HepG2 (cell line): ENCODE measurements around the gene UBE2B. TPM values are rescaled to one million over a fixed set of nuclear protein-coding genes. Genes with fewer than 3 reads are reported as not detected.

Experiments
- ATAC-seq: fragments of 200-7000 bp; cut with Tn5 transposase; 3 replicates; pipeline ENCODE4 v1.9.1; 2020; ENCODE audit warnings: mild to moderate bottlenecking, moderate library complexity
- Bru-seq: library from RNA; stranded (reverse); fragments of 400-500 nt; gene quantifications from one replicate; lab custom pipeline; 2021; lab: Mats Ljungman, UMichigan
- BruChase-seq, 2 experiments: library from RNA; stranded (reverse); fragments of 400-500 nt; gene quantifications; one replicate each; lab custom pipeline; 2021; lab: Mats Ljungman, UMichigan
- BruUV-seq: library from RNA; stranded (reverse); fragments of 400-500 nt; replicated peaks from 2 replicates; lab custom pipeline; 2021; lab: Mats Ljungman, UMichigan
- CTCF ChIA-PET: fragments of 300-600 bp; formaldehyde crosslinking; extraction: SDS; loops from one replicate; lab custom pipeline; 2021; ENCODE audit warnings: low total read pairs, inconsistent platforms, low intra/inter-chr PET ratio; lab: Yijun Ruan, JAX
- POLR2A ChIA-PET: fragments of 350-600 bp; sonication (Branson Sonifier 250); formaldehyde crosslinking; loops from one replicate; lab custom pipeline; 2020; ENCODE audit warnings: antibody characterized with exemption, inconsistent platforms; lab: Yijun Ruan, JAX
- DNase-seq: peaks from one replicate; pipeline ENCODE4 v3.0.0-alpha.2; 2015; ENCODE audit warnings: low spot score
- FAIRE-seq: peaks from 3 replicates; lab custom pipeline; 2011; peaks lifted over from hg19 to GRCh38; lab: Jason Lieb, UNC
- H2AFZ ChIP-seq: one replicate; pipeline ENCODE4 v1.6.1; 2011; ENCODE audit warnings: low read length, inconsistent platforms
- H3K27ac ChIP-seq: fragments of 300-600 bp; 3 replicates; pipeline ENCODE4 v1.8.0; 2011; ENCODE audit warnings: mixed run types, mild to moderate bottlenecking, mixed read lengths, low read length, inconsistent platforms; ENCODE audit not compliant: insufficient read depth; ENCODE audit errors: extremely low read length
- H3K27me3 ChIP-seq, 2 experiments: fragments of 200-600 bp in 1 of 2; 2 replicates in 1 of 2; 3 replicates in 1 of 2; pipeline versions ENCODE4 v1.6.0 to v1.8.0; 2011; ENCODE audit warnings: low read length in 2 of 2, mild to moderate bottlenecking in 2 of 2, moderate library complexity in 2 of 2, inconsistent platforms in 1 of 2; ENCODE audit not compliant: insufficient read depth in 2 of 2, control insufficient read depth in 1 of 2
- H3K36me3 ChIP-seq, 2 experiments: fragments of 200-600 bp in 1 of 2; replicated peaks in 1 of 2; 2 replicates in 1 of 2; 3 replicates in 1 of 2; pipeline versions ENCODE4 v1.5.1 to v1.8.0; 2011; ENCODE audit warnings: low read length in 2 of 2, inconsistent platforms in 1 of 2; ENCODE audit not compliant: insufficient read depth in 2 of 2, control insufficient read depth in 1 of 2
- H3K4me1 ChIP-seq: 2 replicates; pipeline ENCODE4 v1.5.1; 2012; ENCODE audit warnings: low read length, inconsistent platforms; ENCODE audit not compliant: insufficient read depth
- H3K4me2 ChIP-seq: 2 replicates; pipeline ENCODE4 v1.6.0; 2011; ENCODE audit warnings: low read depth, low read length, inconsistent platforms
- H3K4me3 ChIP-seq, 3 experiments: fragments of 200-600 bp in 1 of 3; sonication (generic), shearing (Covaris generic) in 1 of 3; replicated peaks in 1 of 3; 2 replicates each; pipeline ENCODE4 v1.5.1; 2011 to 2016; ENCODE audit warnings: low read length in 3 of 3, inconsistent platforms in 2 of 3, low read depth in 2 of 3, mild to moderate bottlenecking in 2 of 3, control low read depth in 1 of 3, mixed read lengths in 1 of 3; ENCODE audit not compliant: insufficient read depth in 1 of 3
- H3K79me2 ChIP-seq: one replicate; pipeline ENCODE4 v1.6.1; 2011; ENCODE audit warnings: low read length, inconsistent platforms; ENCODE audit not compliant: insufficient read depth
- H3K9ac ChIP-seq: 2 replicates; pipeline ENCODE4 v1.6.0; 2011; ENCODE audit warnings: mild to moderate bottlenecking, low read depth, low read length, inconsistent platforms; ENCODE audit not compliant: insufficient read depth
- H3K9me3 ChIP-seq: 2 replicates; pipeline ENCODE4 v1.5.1; 2012; ENCODE audit warnings: mild to moderate bottlenecking, low read length
- H4K20me1 ChIP-seq: 2 replicates; pipeline ENCODE4 v1.6.0; 2011; ENCODE audit warnings: inconsistent platforms, mild to moderate bottlenecking, low read length, moderate library complexity; ENCODE audit not compliant: insufficient read depth
- ATF2 ChIP-seq: sonication (generic); formaldehyde crosslinking; IDR thresholded peaks from 2 replicates; pipeline ENCODE4 v1.4.0; 2020; ENCODE audit warnings: missing genetic modification reagents
- HMGA1 ChIP-seq: sonication (generic); formaldehyde crosslinking; conservative IDR thresholded peaks from 2 replicates; pipeline ENCODE4 v1.4.0; 2020; ENCODE audit warnings: missing genetic modification reagents
- PRDM4 ChIP-seq: sonication (generic); formaldehyde crosslinking; IDR thresholded peaks from 2 replicates; pipeline ENCODE4 v1.9.0; 2021; ENCODE audit warnings: missing genetic modification reagents, borderline replicate concordance
- ZKSCAN5 ChIP-seq: sonication (generic); formaldehyde crosslinking; IDR thresholded peaks from 2 replicates; pipeline ENCODE4 v1.5.1; 2020; ENCODE audit warnings: mild to moderate bottlenecking, missing genetic modification reagents
- ZNF280B ChIP-seq: sonication (generic); formaldehyde crosslinking; IDR thresholded peaks from 2 replicates; pipeline ENCODE4 v1.5.0; 2020; ENCODE audit warnings: missing genetic modification reagents, mild to moderate bottlenecking, borderline replicate concordance
- ZNF569 ChIP-seq: sonication (generic); formaldehyde crosslinking; IDR thresholded peaks from 2 replicates; pipeline ENCODE4 v1.5.0; 2020; ENCODE audit warnings: mild to moderate bottlenecking, missing genetic modification reagents, moderate library complexity, borderline replicate concordance
- ZNF709 ChIP-seq: sonication (generic); formaldehyde crosslinking; IDR thresholded peaks from 2 replicates; pipeline ENCODE4 v1.5.0; 2020; ENCODE audit warnings: mild to moderate bottlenecking, missing genetic modification reagents
- ZNF749 ChIP-seq: sonication (generic); formaldehyde crosslinking; IDR thresholded peaks from 2 replicates; pipeline ENCODE4 v1.8.0; 2022; ENCODE audit warnings: mild to moderate bottlenecking, missing genetic modification reagents, moderate library complexity, borderline replicate concordance
- WGBS: methylation state at CpG from one replicate; pipeline ENCODE4 v1.1.6; 2017; ENCODE audit warnings: low lambda C conversion rate; 5-methylcytosine and 5-hydroxymethylcytosine counted together
- in situ Hi-C: cut with HindIII; loops from 2 replicates; pipeline ENCODE4 v1.10.0; 2017; ENCODE audit warnings: low pct_unique_long_range_greater_than_20kb; ENCODE audit not compliant: extremely low pct_ligation_motif_present
- intact Hi-C: fragments of 100-400 bp; cut with micrococcal nuclease; formaldehyde crosslinking; loops from one replicate; pipeline ENCODE4 v1.10.0; 2022; ENCODE audit not compliant: unreplicated experiment
- long read RNA-seq, 2 experiments: library from RNA in 1 of 2; library from polyadenylated mRNA in 1 of 2; stranded (forward) in 1 of 2; unstranded in 1 of 2; transcript quantifications; one replicate each; pipeline ENCODE4 v2.0.0, GENCODE V29; 2019 to 2022
- polyA minus RNA-seq, 3 experiments: library from RNA; depleted of rRNA, polyadenylated mRNA; stranded (reverse); fragments of >200 nt; gene quantifications; 2 replicates each; pipeline ENCODE4 v1.2.3, GENCODE V29; 2011; ENCODE audit warnings: low replicate concordance in 1 of 3
- polyA plus RNA-seq, 8 experiments: library from polyadenylated mRNA; depleted of rRNA in 3 of 8; stranded (reverse) in 7 of 8; unstranded in 1 of 8; fragments of >200 nt; fragmentation: Illumina TruSeq in 4 of 8; extraction: Trizol in 4 of 8; gene quantifications; 2 replicates each; pipeline versions ENCODE4 v1.2.1 to v1.2.3, GENCODE V29; 2011 to 2016; ENCODE audit warnings: low read depth in 4 of 8, missing spikeins in 1 of 8, mixed read lengths in 1 of 8; ENCODE audit not compliant: insufficient read depth in 1 of 8
- total RNA-seq, 5 experiments: library from RNA; depleted of rRNA; stranded (reverse); fragments of >200 nt; fragmentation: Illumina TruSeq; extraction: Trizol; gene quantifications; 2 replicates each; pipeline ENCODE4 v1.2.3, GENCODE V29; 2016; ENCODE audit warnings: low read depth in 1 of 5

Gene UBE2B
- total RNA-seq (2016; rRNA removed; fragmentation: Illumina TruSeq; extraction: Trizol) = 25.2 and 56.7 TPM in 2 replicates
- total RNA-seq (2016; cell fraction: cytosol; rRNA removed; fragmentation: Illumina TruSeq; extraction: Trizol; ENCODE audit: low read depth) = 16.1 and 17.6 TPM in 2 replicates
- 29.1 and 44.6 TPM in 2 replicates for total RNA-seq (2016; cell fraction: insoluble cytoplasmic fraction; rRNA removed; fragmentation: Illumina TruSeq; extraction: Trizol)
- total RNA-seq (2016; cell fraction: membrane; rRNA removed; fragmentation: Illumina TruSeq; extraction: Trizol) = 26.0 and 31.6 TPM in 2 replicates
- 26.2 and 31.7 TPM in 2 replicates for total RNA-seq (2016; cell fraction: nucleus; rRNA removed; fragmentation: Illumina TruSeq; extraction: Trizol)
- polyA plus RNA-seq (2011; rRNA removed) = 35.1 and 56.0 TPM in 2 replicates
- 18.5 and 31.0 TPM in 2 replicates for polyA plus RNA-seq (2011; cell fraction: cytosol; rRNA removed)
- polyA plus RNA-seq (2011; cell fraction: nucleus; rRNA removed) = 12.3 and 14.0 TPM in 2 replicates
- polyA plus RNA-seq (2012) = 85.2 and 106 TPM in 2 replicates
- polyA plus RNA-seq (2016; cell fraction: cytosol; fragmentation: Illumina TruSeq; extraction: Trizol; ENCODE audit: low read depth) = 101 and 112 TPM in 2 replicates
- 182 and 192 TPM in 2 replicates for polyA plus RNA-seq (2016; cell fraction: insoluble cytoplasmic fraction; fragmentation: Illumina TruSeq; extraction: Trizol; ENCODE audit: low read depth)
- polyA plus RNA-seq (2016; cell fraction: membrane; fragmentation: Illumina TruSeq; extraction: Trizol; ENCODE audit: low read depth) = 120 and 123 TPM in 2 replicates
- 90.3 and 94.9 TPM in 2 replicates for polyA plus RNA-seq (2016; cell fraction: nucleus; fragmentation: Illumina TruSeq; extraction: Trizol; ENCODE audit: insufficient read depth, low read depth)
- 10.4 and 11.4 TPM in 2 replicates for polyA minus RNA-seq (2011; rRNA and poly(A)+ RNA removed; ENCODE audit: low replicate concordance)
- polyA minus RNA-seq (2011; cell fraction: cytosol; rRNA and poly(A)+ RNA removed) = 32.0 and 33.5 TPM in 2 replicates
- 29.6 and 45.0 TPM in 2 replicates for polyA minus RNA-seq (2011; cell fraction: nucleus; rRNA and poly(A)+ RNA removed)
- percentile 91 among the genes with signal in this experiment for Bru-seq, nascent RNA
- percentile 90 among the genes with signal in this experiment for BruChase-seq, experiment 1, labeled RNA remaining after a 6-hour chase
- percentile 88 among the genes with signal in this experiment for BruChase-seq, experiment 2, labeled RNA remaining after a 2-hour chase
- long read RNA-seq, experiment 1, transcript UBE2B-201 (6 exons, 2,515 nt) = major isoform, 48 of 55 reads
- long read RNA-seq, experiment 1, partial matches to known transcripts = 1 of 55 reads
- long read RNA-seq, experiment 1, other reads (novel, unspliced or antisense) = 4 of 55 reads
- long read RNA-seq, experiment 2, transcript UBE2B-201 (6 exons, 2,515 nt) = major isoform, 33 of 69 reads
- long read RNA-seq, experiment 2, partial matches to known transcripts = 5 of 69 reads
- long read RNA-seq, experiment 2, other reads (novel, unspliced or antisense) = 29 of 69 reads

GRCh38 chr5:134370871-134371833, at the start of gene UBE2B:
UBE2B (plus strand) TSS chr5:134371569; CDS start chr5:134371596, 27 bp downstream.
- intact Hi-C loops = loop anchor here (5.0 kb wide), 1 partner anchor 41 kb away; the partner anchor contains the start of gene CDKN2AIPNL
- peak within 1 kb of the TSS; percentile 78 for H3K4me2 ChIP-seq
- H4K20me1 ChIP-seq = peaks cover 35% of the 10 kb centered on the region
- no peaks in the 10 kb centered on the region for H3K9me3 ChIP-seq
- peaks cover 49% of the 10 kb centered on the region for H3K79me2 ChIP-seq
- H2AFZ ChIP-seq = peak within 1 kb of the TSS; percentile 77
- 0% methylated on average over 15 of the region's 74 CpGs for WGBS
- in situ Hi-C loops = no loop called here
- peaks cover 45% of the 10 kb centered on the region for H3K4me1 ChIP-seq
- no TSS peak for BruUV-seq
- ChIA-PET POLR2A (interaction anchor here (0.6 to 1.8 kb wide), 15 partner anchors 11 to 278 kb away, joined by 3 to 10 read pairs (median 4); partner anchors contain the start of genes PPP2CA and SEC24A), CTCF (no interaction called here)
- ATAC-seq (peak; percentile 71), DNase-seq (peak; percentile 99), FAIRE-seq (peak; percentile 96)
- no peaks in the 10 kb centered on the region; a peak in 1 of 5 replicates for H3K27me3 ChIP-seq
- peaks cover 3 to 12% of the 10 kb centered on the region in 2 experiments; a peak in 3 of 5 replicates for H3K36me3 ChIP-seq
- peak within 1 kb of the TSS; percentile 99 for H3K27ac ChIP-seq
- peak within 1 kb of the TSS; percentile 100 for H3K9ac ChIP-seq
- peak within 1 kb of the TSS; percentile 90 to 99 (median 98) for H3K4me3 ChIP-seq
- TF ChIP-seq PRDM4 (CRISPR knock-in tag) (no peak), ZNF569 (CRISPR knock-in tag) (peak; percentile 74; the same call in 1 of the 2 replicates), ATF2 (CRISPR knock-in tag) (peak; percentile 88), HMGA1 (CRISPR knock-in tag) (no peak), ZKSCAN5 (CRISPR knock-in tag) (no peak), ZNF749 (no peak), ZNF709 (peak; percentile 41; the same call in 1 of the 2 replicates), ZNF280B (CRISPR knock-in tag) (no peak; the same call in 1 of the 2 replicates)
